ENCODE measurements around the gene WDR74.
"Not testable (repeated sequence)": the region's sequence is repeated elsewhere in the genome, so short reads cannot be mapped to it uniquely, and the experiment has no call there.

Gene WDR74

DNA sequence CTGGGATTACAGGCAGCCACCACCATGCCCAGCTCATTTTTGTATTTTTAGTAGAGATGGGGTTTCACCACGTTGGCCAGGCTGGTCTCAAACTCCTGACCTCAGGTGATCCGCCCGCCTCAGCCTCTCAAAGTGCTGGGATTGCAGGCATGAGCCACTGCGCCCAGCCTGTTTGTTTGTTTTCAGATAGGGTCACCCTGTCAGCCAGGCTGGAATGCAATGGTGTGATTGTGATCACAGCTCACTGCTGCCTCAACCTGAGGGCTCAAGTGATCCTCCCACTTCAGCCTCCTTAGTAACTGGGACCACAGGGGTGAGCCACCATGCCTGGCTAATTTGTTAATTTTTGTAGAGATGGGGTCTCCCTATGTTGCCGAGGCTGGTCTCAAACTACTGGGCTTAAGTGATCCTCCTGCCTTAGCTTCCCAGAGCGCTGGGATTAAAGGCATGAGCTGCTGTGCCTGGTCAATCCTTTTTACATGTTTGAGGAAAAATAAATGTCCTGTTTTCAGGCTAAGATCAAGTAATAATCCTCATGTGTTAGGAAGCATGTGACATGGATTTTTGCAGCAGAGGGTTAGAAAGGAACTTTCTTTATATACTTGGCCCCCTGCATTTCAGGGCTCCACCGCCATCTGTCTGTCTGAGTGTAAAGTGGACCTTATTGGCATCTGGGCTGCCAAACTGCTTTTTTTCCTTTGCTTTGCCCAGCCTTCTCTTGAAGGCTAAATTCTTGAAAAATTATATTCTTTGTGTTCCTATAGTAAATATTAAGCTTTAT is 36.5 kb upstream of the WDR74 start:
- DNase-seq: no peak
- Mint-ChIP-seq H3K27ac (no peak overlapping the region), H3K27me3 (peaks cover 3% of the 10 kb centered on the region), H3K36me3 (peaks cover 19% of the 10 kb centered on the region), H3K4me1 (peaks cover 17% of the 10 kb centered on the region), H3K4me3 (no peak overlapping the region), H3K9me3 (no peaks in the 10 kb centered on the region)
- CTCF ChIA-PET: no interaction called here

DNA sequence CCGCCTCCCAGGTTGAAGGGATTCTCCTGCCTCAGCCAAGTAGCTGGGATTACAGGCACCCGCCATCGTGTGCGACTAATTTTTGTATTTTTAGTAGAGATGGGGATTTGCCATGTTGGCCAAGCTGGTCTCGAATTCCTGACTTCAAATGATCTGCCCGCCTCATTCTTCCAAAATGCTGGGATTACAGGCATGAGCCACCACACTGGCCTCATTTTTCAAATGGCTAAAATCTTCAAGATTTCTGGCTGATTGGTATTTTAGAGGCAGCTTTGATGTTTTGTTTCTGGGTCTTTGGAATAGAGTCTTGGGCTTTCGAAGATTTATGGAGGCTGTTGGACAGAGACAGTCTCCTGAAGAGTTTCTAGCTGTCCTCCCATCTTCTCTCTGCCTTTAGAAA is 35.5 kb upstream of the WDR74 start:
- Mint-ChIP-seq H3K9me3 (no peaks in the 10 kb centered on the region), H3K27me3 (no peaks in the 10 kb centered on the region), H3K4me3 (no peak overlapping the region), H3K4me1 (peaks cover 9% of the 10 kb centered on the region), H3K27ac (no peak overlapping the region), H3K36me3 (peaks cover 14% of the 10 kb centered on the region)
- DNase-seq: no peak
- CTCF ChIA-PET: interaction anchor here (0.8 kb wide), 1 partner anchor 11 kb away, joined by 3 read pairs; no protein-coding TSS in a partner anchor

DNA sequence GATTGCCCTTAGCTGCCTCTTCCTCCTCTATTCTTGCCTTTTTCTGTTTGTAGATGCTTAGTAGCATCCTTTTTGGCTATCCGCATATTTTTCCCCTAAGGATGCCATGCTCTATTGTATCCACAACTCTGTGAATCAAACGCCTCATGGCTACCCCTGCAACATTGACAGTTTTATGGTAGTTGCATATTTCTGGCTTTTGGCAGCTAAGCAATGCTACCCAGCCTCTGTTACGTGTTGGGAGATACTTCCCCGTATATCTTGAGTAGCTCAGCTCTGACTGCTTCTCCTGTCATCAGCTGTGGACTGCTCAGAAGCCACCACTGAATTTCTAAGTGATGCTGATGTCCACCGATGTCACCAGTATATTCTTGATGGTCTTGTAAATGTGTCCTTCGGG is 26.2 kb upstream of the WDR74 start:
- Mint-ChIP-seq H3K36me3 (peaks cover 2% of the 10 kb centered on the region), H3K4me1 (peaks cover 27% of the 10 kb centered on the region), H3K9me3 (no peaks in the 10 kb centered on the region), H3K4me3 (no peak overlapping the region), H3K27ac (no peak overlapping the region), H3K27me3 (no peaks in the 10 kb centered on the region)
- CTCF ChIA-PET: interaction anchor here (0.8 to 1.1 kb wide), 2 partner anchors 79 kb away, joined by 3 read pairs; no protein-coding TSS in a partner anchor
- no peak for DNase-seq

DNA sequence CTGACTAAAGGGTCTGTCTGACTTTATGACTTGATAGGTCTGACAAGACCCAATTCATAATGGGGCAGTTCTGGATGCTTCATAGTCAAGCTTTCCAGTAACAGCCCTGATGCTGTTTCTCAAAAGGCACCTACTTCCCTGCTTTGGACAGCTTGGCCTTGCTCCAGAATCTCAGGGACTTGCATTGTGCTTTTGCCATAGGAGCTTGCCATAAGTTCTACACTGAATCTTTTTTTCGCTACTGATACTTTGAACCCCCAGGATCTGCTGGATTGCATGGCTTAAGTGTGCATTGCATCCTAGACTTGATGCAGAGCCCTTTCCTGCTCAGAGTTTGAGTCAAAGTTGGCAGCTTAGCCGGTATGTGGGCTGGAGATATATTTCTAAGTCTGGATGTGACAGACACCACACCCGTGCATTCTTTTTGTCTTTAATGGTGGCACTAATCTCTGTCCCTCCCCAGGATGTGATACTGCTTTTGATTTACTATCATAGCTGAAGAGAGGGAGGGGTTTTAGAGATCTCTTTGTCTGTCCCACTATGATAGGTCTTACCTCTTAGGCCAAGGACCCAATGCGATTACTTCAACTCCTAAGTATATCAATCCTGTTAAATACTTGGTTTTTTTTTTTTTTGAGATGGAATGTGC is 24.4 kb upstream of the WDR74 start:
- DNase-seq: no peak
- peaks cover 2% of the 10 kb centered on the region for H3K36me3 Mint-ChIP-seq
- no peak overlapping the region for H3K27ac Mint-ChIP-seq
- H3K9me3 Mint-ChIP-seq: no peaks in the 10 kb centered on the region
- H3K4me3 Mint-ChIP-seq: no peak overlapping the region
- peaks cover 40% of the 10 kb centered on the region for H3K4me1 Mint-ChIP-seq
- CTCF ChIA-PET: interaction anchor here (0.7 to 3.9 kb wide), 10 partner anchors 9 to 469 kb away, joined by 3 to 46 read pairs (median 4); partner anchors contain the start of gene TMEM179B
- H3K27me3 Mint-ChIP-seq: no peaks in the 10 kb centered on the region

DNA sequence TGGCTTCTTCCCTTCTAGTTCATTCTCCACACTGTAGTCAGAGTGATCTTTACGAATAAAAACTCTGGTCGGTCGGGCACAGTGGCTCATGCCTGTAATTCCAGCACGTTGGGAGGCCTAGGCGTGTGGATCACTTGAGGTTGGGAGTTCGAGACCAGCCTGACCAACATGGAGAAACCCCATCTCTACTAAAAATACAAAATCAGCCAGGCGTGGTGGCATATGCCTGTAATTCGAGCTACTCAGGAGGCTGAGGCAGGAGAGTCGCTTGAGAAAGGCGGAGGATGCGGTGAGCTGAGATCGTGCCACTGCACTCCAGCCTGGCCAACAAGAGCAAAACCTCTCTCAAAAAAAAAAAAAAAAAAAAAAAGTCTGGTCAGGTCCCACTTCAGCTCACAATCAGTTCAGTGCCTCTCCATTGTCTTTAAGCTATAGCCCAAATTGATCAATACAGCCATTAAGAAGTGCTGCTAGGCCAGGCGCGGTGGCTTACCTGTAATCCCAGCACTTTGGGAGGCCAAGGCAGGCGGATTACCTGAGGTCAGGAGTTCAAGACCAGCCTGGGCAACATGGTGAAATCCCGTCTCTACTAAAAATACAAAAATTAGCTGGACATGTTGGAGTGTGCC is 22.3 kb upstream of the WDR74 start:
- not testable (repeated sequence) for H3K36me3 Mint-ChIP-seq, H3K27ac Mint-ChIP-seq, H3K9me3 Mint-ChIP-seq, DNase-seq, H3K4me3 Mint-ChIP-seq, H3K27me3 Mint-ChIP-seq
- CTCF ChIA-PET: interaction anchor here (0.6 to 3.9 kb wide), 6 partner anchors 11 to 129 kb away, joined by 3 to 46 read pairs (median 5); partner anchors contain the start of genes SLC3A2 and TMEM179B
- H3K4me1 Mint-ChIP-seq: peaks cover 59% of the 10 kb centered on the region

DNA sequence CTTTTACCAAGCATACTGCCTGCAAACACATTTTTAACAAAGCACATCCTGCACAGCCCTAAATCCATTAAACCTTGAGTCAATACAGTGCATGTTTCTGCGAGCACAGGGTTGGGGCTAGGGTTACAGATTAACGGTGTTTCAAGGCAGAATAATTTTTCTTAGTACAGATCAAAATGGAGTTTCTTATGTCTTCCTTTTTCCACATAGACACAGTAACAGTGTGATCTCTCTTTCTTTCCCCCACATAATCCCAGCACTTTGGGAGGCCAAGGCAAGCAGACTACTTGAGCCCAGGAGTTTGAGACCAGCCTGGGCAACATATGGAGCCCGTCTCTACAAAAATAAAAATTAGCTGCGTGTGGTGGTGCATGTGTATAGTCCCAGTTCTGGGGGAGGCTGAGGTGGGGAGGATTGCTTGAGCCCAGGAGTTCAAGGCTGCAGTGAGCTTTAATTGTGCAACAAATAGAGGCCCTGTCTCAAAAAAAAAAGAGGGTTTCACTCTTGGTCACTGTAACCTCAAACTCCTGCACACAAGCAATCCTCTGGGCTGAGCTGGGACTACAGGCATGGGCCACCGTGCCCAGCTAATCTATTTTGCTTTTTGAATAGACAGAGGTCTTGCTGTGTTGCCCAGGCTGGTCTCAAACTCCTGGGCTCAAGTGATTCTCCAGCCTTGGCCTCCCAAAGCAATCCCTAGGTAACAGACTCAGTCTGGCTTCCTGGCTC is 21.6 kb upstream of the WDR74 start:
- Mint-ChIP-seq H3K4me1 (peaks cover 65% of the 10 kb centered on the region), H3K4me3 (no peak overlapping the region), H3K36me3 (peaks cover 8% of the 10 kb centered on the region), H3K27me3 (peaks cover 1% of the 10 kb centered on the region), H3K27ac (peak overlapping the region; percentile 81), H3K9me3 (no peaks in the 10 kb centered on the region)
- CTCF ChIA-PET: interaction anchor here (0.6 to 3.9 kb wide), 4 partner anchors 19 to 128 kb away, joined by 3 to 46 read pairs (median 5); partner anchors contain the start of gene TMEM179B
- no peak for DNase-seq

DNA sequence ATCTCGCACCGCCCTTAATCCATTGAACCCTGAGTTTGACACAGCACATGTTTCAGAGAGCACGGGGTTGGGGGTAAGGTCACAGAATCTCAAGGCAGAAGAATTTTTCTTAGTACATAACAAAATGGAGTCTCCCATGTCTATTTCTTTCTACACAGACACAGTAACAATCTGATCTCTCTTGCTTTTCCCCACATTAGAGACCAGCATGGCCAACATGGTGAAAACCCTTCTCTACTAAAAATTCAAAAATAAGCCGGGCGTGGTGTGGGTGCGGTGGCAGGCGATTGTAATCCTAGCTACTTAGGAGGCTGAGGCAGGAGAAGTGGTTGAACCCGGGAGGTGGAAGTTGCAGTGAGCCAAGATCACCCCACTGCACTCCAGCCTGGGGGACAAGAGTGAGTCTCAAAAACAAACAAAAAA is 19.9 kb upstream of the WDR74 start:
- H3K9me3 Mint-ChIP-seq, H3K27me3 Mint-ChIP-seq, H3K4me3 Mint-ChIP-seq, DNase-seq, CTCF ChIA-PET: not testable (repeated sequence)
- H3K4me1 Mint-ChIP-seq: peaks cover 69% of the 10 kb centered on the region
- peak overlapping the region; percentile 71 for H3K27ac Mint-ChIP-seq
- peaks cover 19% of the 10 kb centered on the region for H3K36me3 Mint-ChIP-seq

DNA sequence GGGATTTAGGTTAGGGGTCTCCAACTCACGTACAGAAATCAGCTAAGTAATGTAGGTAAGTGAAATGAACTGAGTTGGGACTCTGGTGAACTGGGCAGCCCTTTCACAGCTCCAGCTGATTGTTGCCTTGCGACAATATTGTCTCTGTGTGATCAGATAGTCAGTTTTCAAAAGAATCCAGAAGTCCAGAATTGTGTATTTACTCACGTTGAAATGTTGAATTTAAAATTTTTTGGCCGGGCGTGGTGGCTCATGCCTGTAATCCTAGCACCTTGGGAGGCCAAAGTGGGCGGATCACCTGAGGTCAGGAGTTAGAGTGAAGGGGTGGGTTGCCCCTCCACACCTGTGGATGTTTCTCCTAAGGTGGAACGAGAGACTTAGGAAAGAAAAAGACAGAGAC is 18.8 kb upstream of the WDR74 start:
- H3K9me3 Mint-ChIP-seq: no peaks in the 10 kb centered on the region
- H3K36me3 Mint-ChIP-seq: peaks cover 30% of the 10 kb centered on the region
- DNase-seq: no peak
- H3K4me3 Mint-ChIP-seq: peak overlapping the region; percentile 99
- peaks cover 4% of the 10 kb centered on the region for H3K27me3 Mint-ChIP-seq
- H3K27ac Mint-ChIP-seq: no peak overlapping the region
- CTCF ChIA-PET: interaction anchor here (1.2 kb wide), 1 partner anchor 126 kb away, joined by 3 read pairs; no protein-coding TSS in a partner anchor
- peaks cover 72% of the 10 kb centered on the region for H3K4me1 Mint-ChIP-seq

DNA sequence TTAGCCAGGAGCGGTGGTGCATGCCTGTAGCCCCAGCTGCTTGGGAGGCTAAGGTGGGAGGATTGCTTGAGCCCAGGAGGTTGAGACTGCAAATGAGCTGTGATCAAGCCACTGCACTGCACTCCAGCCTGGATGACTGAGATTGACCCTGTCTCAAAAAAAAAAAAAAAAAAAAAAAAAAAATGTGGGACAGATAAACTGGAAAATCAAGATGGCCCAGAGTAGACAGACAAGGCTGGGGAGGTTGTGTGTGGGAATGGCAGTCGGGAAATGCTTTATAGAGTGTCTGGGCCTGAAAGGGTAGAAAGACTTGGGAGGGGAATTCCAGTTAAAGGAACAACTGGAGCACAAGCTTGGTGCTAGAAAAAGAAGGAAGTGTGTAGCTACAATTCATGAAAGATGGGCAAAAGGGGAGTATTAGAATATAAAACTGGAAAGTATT is 18.2 kb upstream of the WDR74 start:
- Mint-ChIP-seq H3K27ac (peak overlapping the region; percentile 96), H3K4me3 (peak overlapping the region; percentile 99), H3K36me3 (peaks cover 36% of the 10 kb centered on the region), H3K9me3 (no peaks in the 10 kb centered on the region), H3K4me1 (peaks cover 74% of the 10 kb centered on the region), H3K27me3 (peaks cover 4% of the 10 kb centered on the region)
- CTCF ChIA-PET: interaction anchor here (0.6 to 1.2 kb wide), 2 partner anchors 21 to 125 kb away, joined by 3 to 4 read pairs; no protein-coding TSS in a partner anchor
- no peak for DNase-seq

DNA sequence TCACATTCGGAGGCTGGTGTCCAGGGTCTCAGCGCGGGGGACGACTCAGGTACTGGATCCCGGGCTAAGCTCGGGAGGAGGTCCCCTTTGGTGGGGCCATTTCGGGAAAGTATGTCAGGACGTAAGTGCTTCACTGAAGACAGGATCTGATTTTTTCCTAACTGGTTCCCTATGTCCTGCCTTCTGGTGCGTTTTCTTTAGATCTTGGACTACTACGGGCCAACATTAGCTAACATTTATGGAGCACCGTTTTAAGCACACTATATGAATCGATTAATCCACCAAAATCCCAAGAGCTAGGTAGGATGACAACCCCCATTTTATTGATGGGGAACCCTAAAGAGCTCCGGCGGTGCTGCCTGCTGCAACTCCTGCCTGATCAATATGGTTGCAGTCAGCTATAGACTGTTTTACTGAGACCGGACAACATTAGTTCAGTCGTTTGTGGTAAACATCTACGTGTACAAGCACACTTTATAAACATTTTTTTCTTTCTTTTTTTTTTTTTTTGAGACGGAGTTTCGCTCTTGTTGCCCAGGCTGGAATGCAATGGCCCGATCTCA is 17.0 kb upstream of the WDR74 start:
- H3K9me3 Mint-ChIP-seq: no peaks in the 10 kb centered on the region
- H3K27me3 Mint-ChIP-seq: peaks cover 4% of the 10 kb centered on the region
- peaks cover 44% of the 10 kb centered on the region for H3K36me3 Mint-ChIP-seq
- CTCF ChIA-PET: interaction anchor here (0.8 to 1.9 kb wide), 6 partner anchors 12 to 213 kb away, joined by 3 to 8 read pairs (median 3); partner anchors contain the start of genes SLC3A2 and TMEM179B
- peaks cover 80% of the 10 kb centered on the region for H3K4me1 Mint-ChIP-seq
- H3K4me3 Mint-ChIP-seq: peak overlapping the region; percentile 99
- peak overlapping the region; percentile 96 for H3K27ac Mint-ChIP-seq
- DNase-seq: peak; percentile 37

DNA sequence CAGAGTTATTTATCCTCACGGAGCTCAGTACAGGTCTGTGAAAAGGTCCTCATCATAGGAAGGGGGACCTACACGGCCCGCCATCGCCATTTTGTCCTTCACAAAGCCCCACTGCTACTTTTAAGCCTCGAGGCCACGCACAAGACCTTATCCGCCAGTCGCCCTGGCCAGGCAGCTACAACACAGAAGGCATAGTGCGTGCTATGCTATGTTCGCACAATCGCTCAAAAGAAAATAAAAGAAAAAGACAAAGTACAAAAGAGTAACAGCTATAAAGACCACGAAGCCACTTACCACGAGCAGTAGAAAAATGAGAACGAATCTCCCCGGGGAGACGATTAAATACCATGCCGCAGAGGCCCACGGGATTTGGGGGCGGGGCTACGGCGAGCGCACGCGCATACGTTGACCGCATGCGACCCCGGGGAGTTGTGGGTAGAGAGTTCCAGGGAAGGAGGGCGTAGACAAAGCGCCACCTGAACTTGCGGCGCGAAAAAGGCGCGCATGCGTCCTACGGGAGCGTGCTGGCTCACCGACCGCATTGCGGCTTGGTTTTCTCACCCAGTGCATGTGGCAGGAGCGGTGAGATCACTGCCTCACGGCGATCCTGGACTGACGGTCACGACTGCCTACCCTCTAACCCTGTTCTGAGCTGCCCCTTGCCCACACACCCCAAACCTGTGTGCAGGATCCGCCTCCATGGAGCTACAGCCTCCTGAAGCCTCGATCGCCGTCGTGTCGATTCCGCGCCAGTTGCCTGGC is 16.4 kb upstream of the WDR74 start:
- Mint-ChIP-seq H3K36me3 (peaks cover 44% of the 10 kb centered on the region), H3K4me1 (peaks cover 75% of the 10 kb centered on the region), H3K9me3 (no peaks in the 10 kb centered on the region), H3K4me3 (peak overlapping the region; percentile 99), H3K27me3 (peaks cover 4% of the 10 kb centered on the region), H3K27ac (peak overlapping the region; percentile 96)
- CTCF ChIA-PET: interaction anchor here (0.8 to 1.9 kb wide), 6 partner anchors 13 to 212 kb away, joined by 3 to 8 read pairs (median 3); partner anchors contain the start of genes SLC3A2 and TMEM179B
- peak; percentile 98 for DNase-seq

DNA sequence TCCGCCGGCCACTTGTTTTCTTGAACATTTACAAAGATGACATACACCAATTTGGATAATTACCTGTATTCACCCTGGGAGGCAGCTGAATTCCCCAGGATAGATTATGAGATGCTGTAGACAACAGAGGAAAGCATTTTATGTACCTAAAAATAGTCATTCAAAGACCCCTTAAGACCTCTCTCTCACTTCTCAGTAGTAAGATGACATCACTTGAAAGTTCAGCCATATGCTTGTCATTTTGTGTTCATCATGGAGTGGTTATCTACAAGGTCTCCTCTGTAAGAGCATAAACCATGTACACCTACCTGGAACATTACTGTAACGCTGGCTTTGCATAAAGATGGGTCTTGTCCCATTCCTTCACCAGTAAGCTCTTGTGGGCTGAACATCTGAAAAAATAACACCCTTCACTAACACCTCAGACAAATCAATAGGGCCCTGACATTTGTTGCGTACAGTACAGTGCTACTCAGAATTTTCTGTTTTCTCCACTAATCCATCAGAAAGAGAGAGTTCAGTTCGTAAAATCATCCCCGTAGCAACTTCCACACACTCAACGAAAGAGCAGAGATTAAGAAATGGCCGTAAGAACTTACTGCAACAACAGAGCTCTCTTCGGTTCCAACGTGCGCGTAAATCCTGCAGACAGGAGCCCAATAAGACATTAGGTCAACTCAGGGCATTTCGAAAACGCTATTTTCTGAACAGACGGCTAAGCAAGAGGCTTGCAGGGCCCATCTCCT is 15.6 kb upstream of the WDR74 start:
- Mint-ChIP-seq H3K27me3 (peaks cover 4% of the 10 kb centered on the region), H3K4me1 (peaks cover 70% of the 10 kb centered on the region), H3K27ac (peak overlapping the region; percentile 96), H3K4me3 (peak overlapping the region; percentile 99), H3K9me3 (no peaks in the 10 kb centered on the region), H3K36me3 (peaks cover 46% of the 10 kb centered on the region)
- CTCF ChIA-PET: interaction anchor here (0.8 to 2.1 kb wide), 5 partner anchors 8 to 26 kb away, joined by 3 to 8 read pairs (median 3); partner anchors contain the start of gene SLC3A2
- DNase-seq: no peak

Data from activated naive CD4-positive, alpha-beta T cell treated with anti-CD3 and anti-CD28 coated beads, Interleukin-2, amount 10 ng/mL, durations not matched to agents 7 days and 5 days (primary cell).